IMR-90 (cell line): Measurements from ENCODE around the gene SRPK3. TPM values are rescaled to one million over a fixed set of nuclear protein-coding genes. Genes with fewer than 3 reads are reported as not detected.

Experiments
- ATAC-seq: fragments of 200-7000 bp; cut with Tn5 transposase; 2 replicates; pipeline ENCODE4 v1.9.1; 2020; ENCODE audit warnings: low read depth, mild to moderate bottlenecking, moderate library complexity
- BruUV-seq: library from RNA; stranded (reverse); fragments of 400-500 nt; replicated peaks from 2 replicates; lab custom pipeline; 2021; lab: Mats Ljungman, UMichigan
- CTCF ChIA-PET: fragments of 300-600 bp; formaldehyde crosslinking; extraction: SDS; loops from one replicate; lab custom pipeline; 2021; ENCODE audit warnings: antibody characterized with exemption; lab: Yijun Ruan, JAX
- POLR2A ChIA-PET: fragments of 300-600 bp; sonication (Branson Sonifier 250); formaldehyde crosslinking; loops from one replicate; lab custom pipeline; 2022; ENCODE audit warnings: antibody characterized with exemption; ENCODE audit not compliant: unreplicated experiment; lab: Charles Lee
- DNase-seq: peaks from one replicate; pipeline ENCODE4 v3.0.0; 2013
- H2AFZ ChIP-seq: replicated peaks from 2 replicates; pipeline ENCODE3; 2013; ENCODE audit warnings: low read length, mild to moderate bottlenecking; ENCODE audit not compliant: poor library complexity
- H2AK5ac ChIP-seq: 2 replicates; pipeline ENCODE4 v1.6.1; 2013; ENCODE audit warnings: low read depth, low read length, inconsistent platforms
- H2AK9ac ChIP-seq: replicated peaks from 2 replicates; pipeline ENCODE3; 2013; ENCODE audit warnings: mild to moderate bottlenecking, low read depth, low read length, moderate library complexity; ENCODE audit not compliant: poor library complexity
- H2BK120ac ChIP-seq: 2 replicates; pipeline ENCODE4 v1.6.1; 2013; ENCODE audit warnings: low read depth, low read length, inconsistent platforms
- H2BK15ac ChIP-seq: 3 replicates; pipeline ENCODE4 v1.6.1; 2013; ENCODE audit warnings: low read depth, low read length, inconsistent platforms
- H2BK20ac ChIP-seq: 2 replicates; pipeline ENCODE4 v1.6.1; 2013; ENCODE audit warnings: low read depth, mild to moderate bottlenecking, inconsistent platforms, low read length, moderate library complexity
- H2BK5ac ChIP-seq: 2 replicates; pipeline ENCODE4 v1.6.1; 2013; ENCODE audit warnings: mild to moderate bottlenecking, low read depth, low read length, inconsistent platforms; ENCODE audit not compliant: poor library complexity, severe bottlenecking
- H3K14ac ChIP-seq: replicated peaks from 2 replicates; pipeline ENCODE4 v1.6.1; 2013; ENCODE audit warnings: low read depth, low read length, inconsistent platforms
- H3K18ac ChIP-seq: 2 replicates; pipeline ENCODE4 v1.6.1; 2013; ENCODE audit warnings: low read depth, low read length, control low read depth
- H3K23ac ChIP-seq: 2 replicates; pipeline ENCODE4 v1.6.1; 2013; ENCODE audit warnings: low read depth, low read length, inconsistent platforms
- H3K27ac ChIP-seq: 2 replicates; pipeline ENCODE4 v1.5.1; 2013; ENCODE audit warnings: mild to moderate bottlenecking, control low read depth, low read length; ENCODE audit not compliant: insufficient read depth
- H3K27me3 ChIP-seq: 2 replicates; pipeline ENCODE4 v1.6.1; 2013; ENCODE audit warnings: low read length; ENCODE audit not compliant: control insufficient read depth, insufficient read depth
- H3K36me3 ChIP-seq: 2 replicates; pipeline ENCODE4 v1.6.1; 2013; ENCODE audit warnings: low read length, mixed read lengths; ENCODE audit not compliant: control insufficient read depth, insufficient read depth
- H3K4ac ChIP-seq: 2 replicates; pipeline ENCODE4 v1.6.1; 2013; ENCODE audit warnings: low read depth, low read length, inconsistent platforms
- H3K4me1 ChIP-seq: 2 replicates; pipeline ENCODE4 v1.6.1; 2013; ENCODE audit warnings: low read length, mixed read lengths; ENCODE audit not compliant: control insufficient read depth, insufficient read depth
- H3K4me2 ChIP-seq: 2 replicates; pipeline ENCODE4 v1.6.1; 2013; ENCODE audit warnings: low read depth, mild to moderate bottlenecking, control low read depth, low read length, moderate library complexity
- H3K4me3 ChIP-seq: 2 replicates; pipeline ENCODE4 v1.5.1; 2013; ENCODE audit warnings: low read depth, mild to moderate bottlenecking, control low read depth, low read length, moderate library complexity; ENCODE audit not compliant: insufficient read depth
- H3K56ac ChIP-seq: 2 replicates; pipeline ENCODE4 v1.6.1; 2013; ENCODE audit warnings: low read length, inconsistent platforms; ENCODE audit not compliant: insufficient read depth; ENCODE audit errors: extremely low read depth
- H3K79me1 ChIP-seq, 2 experiments: 2 replicates each; pipeline ENCODE4 v1.6.1; 2013; ENCODE audit warnings: low read length in 2 of 2, inconsistent platforms in 1 of 2, low read depth in 1 of 2
- H3K9ac ChIP-seq: 2 replicates; pipeline ENCODE4 v1.6.1; 2013; ENCODE audit warnings: low read depth, low read length, control low read depth
- H3K9me1 ChIP-seq: 2 replicates; pipeline ENCODE4 v1.6.1; 2013; ENCODE audit warnings: low read length, inconsistent platforms; ENCODE audit not compliant: insufficient read depth
- H3K9me3 ChIP-seq: 2 replicates; pipeline ENCODE4 v1.6.1; 2013; ENCODE audit warnings: low read length; ENCODE audit not compliant: control insufficient read depth, insufficient read depth
- H4K20me1 ChIP-seq: 2 replicates; pipeline ENCODE4 v1.6.1; 2013; ENCODE audit warnings: low read length, inconsistent platforms; ENCODE audit not compliant: insufficient read depth
- H4K5ac ChIP-seq: 2 replicates; pipeline ENCODE4 v1.6.1; 2013; ENCODE audit warnings: mild to moderate bottlenecking, low read depth, low read length, control low read depth
- H4K8ac ChIP-seq, 2 experiments: 2 replicates each; pipeline ENCODE4 v1.6.1; 2013; ENCODE audit warnings: low read depth in 2 of 2, low read length in 2 of 2, control low read depth in 1 of 2, inconsistent platforms in 1 of 2
- H4K91ac ChIP-seq: 2 replicates; pipeline ENCODE4 v1.6.1; 2013; ENCODE audit warnings: low read depth, low read length, inconsistent platforms; ENCODE audit not compliant: insufficient read depth
- BHLHE40 ChIP-seq: fragments of 150-350 bp; IDR thresholded peaks from 2 replicates; pipeline ENCODE4 v1.6.1; 2016; ENCODE audit warnings: mild to moderate bottlenecking, low read depth, low read length
- CEBPB ChIP-seq: IDR thresholded peaks from 2 replicates; pipeline ENCODE4 v1.6.1; 2012; ENCODE audit warnings: low read depth, low read length, improper control_type of control experiment
- CTCF ChIP-seq: conservative IDR thresholded peaks from 2 replicates; pipeline ENCODE4 v1.5.1; 2012; ENCODE audit warnings: mild to moderate bottlenecking, low read depth, low read length, improper control_type of control experiment
- MAFK ChIP-seq: IDR thresholded peaks from 2 replicates; pipeline ENCODE4 v1.6.1; 2012; ENCODE audit warnings: low read depth, low read length, improper control_type of control experiment
- MAZ ChIP-seq: IDR thresholded peaks from 2 replicates; pipeline ENCODE4 v1.6.1; 2012; ENCODE audit warnings: low read depth, mild to moderate bottlenecking, low read length, improper control_type of control experiment, moderate library complexity, borderline replicate concordance
- MXI1 ChIP-seq: IDR thresholded peaks from 2 replicates; pipeline ENCODE4 v1.6.1; 2012; ENCODE audit warnings: low read depth, mild to moderate bottlenecking, low read length, moderate library complexity, borderline replicate concordance
- NFE2L2 ChIP-seq: fragments of 150-350 bp; IDR thresholded peaks from 2 replicates; pipeline ENCODE4 v1.6.1; 2016; ENCODE audit warnings: low read depth, mild to moderate bottlenecking, low read length
- POLR2A ChIP-seq: IDR thresholded peaks from 2 replicates; pipeline ENCODE4 v1.6.1; 2012; ENCODE audit warnings: mild to moderate bottlenecking, low read depth, low read length
- RAD21 ChIP-seq: IDR thresholded peaks from 2 replicates; pipeline ENCODE4 v1.6.1; 2012; ENCODE audit warnings: low read length, improper control_type of control experiment
- RFX5 ChIP-seq: IDR thresholded peaks from 2 replicates; pipeline ENCODE4 v1.8.0; 2012; ENCODE audit warnings: low read depth, mild to moderate bottlenecking, low read length, moderate library complexity
- SMC3 ChIP-seq: fragments of 150-350 bp; IDR thresholded peaks from 2 replicates; pipeline ENCODE4 v1.6.1; 2016; ENCODE audit warnings: low read depth, mild to moderate bottlenecking, antibody characterized with exemption, low read length, moderate library complexity
- WGBS, 2 experiments: methylation state at CpG; one replicate each; pipeline versions ENCODE4 v1.1.5 to v1.1.7; 2013; ENCODE audit warnings: missing lambda C conversion rate in 2 of 2; ENCODE audit not compliant: insufficient read length in 1 of 2; ENCODE audit errors: extremely low coverage in 2 of 2; 5-methylcytosine and 5-hydroxymethylcytosine counted together
- dilution Hi-C: fragments of 300-500 bp; cut with HindIII; formaldehyde crosslinking; loops from one replicate; pipeline ENCODE4 v1.14.3; 2018; ENCODE audit warnings: low sequenced_read_pairs; ENCODE audit not compliant: unreplicated experiment
- in situ Hi-C: fragments of 300-500 bp; cut with MboI; formaldehyde crosslinking; loops from 3 replicates; pipeline ENCODE4 v1.14.3; 2019; ENCODE audit warnings: low sequenced_read_pairs, inconsistent platforms, mixed read lengths
- intact Hi-C: fragments of 100-400 bp; cut with micrococcal nuclease; formaldehyde crosslinking; loops from 2 replicates; pipeline ENCODE4 v1.10.0; 2022
- polyA plus RNA-seq, 3 experiments: library from polyadenylated mRNA; depleted of rRNA; stranded (reverse); fragments of >200 nt; gene quantifications; 2 replicates each; pipeline ENCODE4 v1.2.3, GENCODE V29; 2012; ENCODE audit warnings: low replicate concordance in 1 of 3
- total RNA-seq: library from RNA; depleted of rRNA; stranded (reverse); fragments of >200 nt; gene quantifications from 2 replicates; pipeline ENCODE4 v1.2.3, GENCODE V29; 2012
- TF ChIP-seq, protein P1 (sequence below): fragments of 150-350 bp; IDR thresholded peaks from 2 replicates; pipeline ENCODE4 v1.6.1; 2016; ENCODE audit warnings: low read depth, mild to moderate bottlenecking, low read length, moderate library complexity, borderline replicate concordance
- TF ChIP-seq, protein P2 (sequence below): fragments of 150-350 bp; IDR thresholded peaks from 2 replicates; pipeline ENCODE4 v1.6.1; 2017; ENCODE audit warnings: mild to moderate bottlenecking, antibody characterized with exemption, low read length, low read depth

SRPK3 gene
- total and polyA plus RNA-seq, 2 of the 4 experiments (the other 2 are of a cell fraction), result 0.36 to 0.70 TPM

GRCh38 chrX:153819384-153820040 lies 38.7 kb downstream of the SRPK3 start (continued):
- TF ChIP-seq MXI1 (no peak), SMC3 (no peak), RFX5 (no peak), CEBPB (no peak), RAD21 (no peak)

- Histone ChIP-seq H3K4me3 (no peak overlapping the region), H3K9me3 (0 out of 2 replicates have a peak, but pooled peaks cover 2% of the 10 kb centered on the region), H3K27ac (no peak overlapping the region), H4K20me1 (no peaks in the 10 kb centered on the region), H3K56ac (no peak overlapping the region), H2BK5ac (no peak overlapping the region), H3K9me1 (no peaks in the 10 kb centered on the region), H2BK120ac (no peak overlapping the region), H3K23ac (no peak overlapping the region), H3K14ac (no peak overlapping the region), H4K8ac (no peak overlapping the region), H3K9ac (no peak overlapping the region), H3K27me3 (peaks cover 20% of the 10 kb centered on the region), H3K4me2 (no peak overlapping the region), H3K79me1 (no peaks in the 10 kb centered on the region), H3K18ac (no peak overlapping the region), H3K4me1 (no peaks in the 10 kb centered on the region), H4K5ac (no peak overlapping the region), H3K36me3 (no peaks in the 10 kb centered on the region), H2BK20ac (no peak overlapping the region), H2BK15ac (no peak overlapping the region), H2AK9ac (no peak overlapping the region), H2AFZ (no peak overlapping the region), H3K4ac (no peak overlapping the region), H2AK5ac (no peak overlapping the region), H4K91ac (no peak overlapping the region)
- POLR2A ChIA-PET, result no interaction called here
- CTCF ChIA-PET, result no interaction called here
- in situ Hi-C loops, result no loop called here
- intact Hi-C loops, result no loop called here
- 100% methylated on average over 2 of the region's 7 CpGs; no CpG with 5 or more reads in 1 of the 2 experiments for WGBS, 2 experiments
- dilution Hi-C loops, result no loop called here
- ATAC-seq, result no peak
- no TSS peak for BruUV-seq
- no peak for DNase-seq
- TF ChIP-seq RFX5, result no peak
- TF ChIP-seq CTCF, result no peak
- no peak for TF ChIP-seq MAFK
- no peak for TF ChIP-seq MAZ
- no peak for TF ChIP-seq RAD21
- TF ChIP-seq POLR2A, result no peak
- TF ChIP-seq MXI1, result no peak
- no peak for TF ChIP-seq SMC3
- no peak for TF ChIP-seq NFE2L2
- TF ChIP-seq BHLHE40, result no peak
- TF ChIP-seq, protein P1, sequence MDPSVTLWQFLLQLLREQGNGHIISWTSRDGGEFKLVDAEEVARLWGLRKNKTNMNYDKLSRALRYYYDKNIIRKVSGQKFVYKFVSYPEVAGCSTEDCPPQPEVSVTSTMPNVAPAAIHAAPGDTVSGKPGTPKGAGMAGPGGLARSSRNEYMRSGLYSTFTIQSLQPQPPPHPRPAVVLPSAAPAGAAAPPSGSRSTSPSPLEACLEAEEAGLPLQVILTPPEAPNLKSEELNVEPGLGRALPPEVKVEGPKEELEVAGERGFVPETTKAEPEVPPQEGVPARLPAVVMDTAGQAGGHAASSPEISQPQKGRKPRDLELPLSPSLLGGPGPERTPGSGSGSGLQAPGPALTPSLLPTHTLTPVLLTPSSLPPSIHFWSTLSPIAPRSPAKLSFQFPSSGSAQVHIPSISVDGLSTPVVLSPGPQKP, result no peak
- TF ChIP-seq, protein P2, sequence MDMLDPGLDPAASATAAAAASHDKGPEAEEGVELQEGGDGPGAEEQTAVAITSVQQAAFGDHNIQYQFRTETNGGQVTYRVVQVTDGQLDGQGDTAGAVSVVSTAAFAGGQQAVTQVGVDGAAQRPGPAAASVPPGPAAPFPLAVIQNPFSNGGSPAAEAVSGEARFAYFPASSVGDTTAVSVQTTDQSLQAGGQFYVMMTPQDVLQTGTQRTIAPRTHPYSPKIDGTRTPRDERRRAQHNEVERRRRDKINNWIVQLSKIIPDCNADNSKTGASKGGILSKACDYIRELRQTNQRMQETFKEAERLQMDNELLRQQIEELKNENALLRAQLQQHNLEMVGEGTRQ, result no peak
These were observed 39.8 kb downstream of the SRPK3 start for GRCh38 chrX:153820601-153821000.
